DMS 273 (cell line): Measurements from ENCODE around the gene ERBB3.

ENCODE experiments used
- DNase-seq: peaks from one replicate; lab custom pipeline; 2025; ENCODE audit not compliant: unreplicated experiment; lab: John Stamatoyannopoulos, UW

ERBB3 gene

DNA sequence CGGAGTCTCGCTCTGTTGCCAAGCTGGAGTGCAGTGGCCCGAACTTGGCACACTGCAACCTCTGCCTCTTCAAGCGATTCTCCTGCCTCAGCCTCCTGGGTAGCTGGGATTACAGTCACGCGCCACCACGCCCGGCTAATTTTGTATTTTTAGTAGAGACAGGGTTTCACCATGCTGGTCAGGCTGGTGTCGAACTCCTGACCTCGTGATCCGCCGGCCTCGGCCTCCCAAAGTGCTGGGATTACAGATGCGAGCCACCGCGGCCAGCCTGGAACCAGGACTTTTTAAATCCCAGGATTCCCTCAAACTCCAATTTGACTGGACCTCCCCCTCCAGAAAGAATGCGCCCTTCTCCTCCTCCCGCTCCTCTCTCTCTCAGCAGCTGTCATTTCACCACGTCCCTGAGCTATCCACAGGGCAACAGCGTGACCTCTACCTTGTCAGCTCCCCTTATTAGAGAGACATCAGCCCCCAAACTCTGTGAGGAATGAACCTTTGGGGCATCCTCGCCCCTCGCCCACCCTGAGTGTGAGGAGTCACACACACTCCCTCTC lies 50.1 kb downstream of the ERBB3 start:
- no peak for DNase-seq

DNA sequence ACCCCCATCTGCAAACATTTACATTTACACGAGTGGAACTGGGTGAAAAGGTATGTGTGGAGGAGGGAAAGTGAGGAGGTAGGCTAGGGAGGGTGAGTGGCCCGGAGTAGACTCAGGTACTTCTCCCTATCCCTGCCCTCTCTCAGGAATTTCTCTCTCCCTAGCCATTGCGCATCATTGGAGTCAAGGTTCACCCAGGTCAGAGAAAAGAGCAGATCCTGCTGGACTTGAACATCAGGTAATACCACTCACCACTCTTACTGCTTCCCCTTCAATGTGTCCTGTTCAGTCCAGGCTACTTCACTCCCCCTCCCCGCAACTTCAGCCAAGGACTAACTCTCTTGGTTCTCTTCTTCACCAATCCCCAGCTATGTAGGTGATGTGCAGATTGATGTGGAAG lies 50.9 kb downstream of the ERBB3 start:
- DNase-seq, result no peak

DNA sequence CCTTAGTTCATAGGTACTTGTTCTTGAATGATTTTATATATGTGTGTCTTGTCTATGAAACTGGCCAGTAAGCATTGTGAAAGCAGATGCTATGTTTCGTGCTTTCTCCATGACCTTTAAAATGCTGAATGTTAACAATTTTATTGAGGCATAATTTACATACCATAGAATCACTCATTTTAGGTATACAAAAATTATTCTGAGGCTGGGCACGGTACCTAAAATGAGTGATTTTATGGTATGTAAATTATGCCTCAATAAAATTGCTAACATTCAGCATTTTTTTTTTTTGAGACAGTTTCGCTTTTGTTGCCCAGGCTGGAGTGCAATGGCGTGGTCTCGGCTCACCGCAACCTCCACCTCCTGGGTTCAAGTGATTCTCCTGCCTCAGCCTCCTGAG lies 54.9 kb downstream of the ERBB3 start:
- DNase-seq, result no peak

DNA sequence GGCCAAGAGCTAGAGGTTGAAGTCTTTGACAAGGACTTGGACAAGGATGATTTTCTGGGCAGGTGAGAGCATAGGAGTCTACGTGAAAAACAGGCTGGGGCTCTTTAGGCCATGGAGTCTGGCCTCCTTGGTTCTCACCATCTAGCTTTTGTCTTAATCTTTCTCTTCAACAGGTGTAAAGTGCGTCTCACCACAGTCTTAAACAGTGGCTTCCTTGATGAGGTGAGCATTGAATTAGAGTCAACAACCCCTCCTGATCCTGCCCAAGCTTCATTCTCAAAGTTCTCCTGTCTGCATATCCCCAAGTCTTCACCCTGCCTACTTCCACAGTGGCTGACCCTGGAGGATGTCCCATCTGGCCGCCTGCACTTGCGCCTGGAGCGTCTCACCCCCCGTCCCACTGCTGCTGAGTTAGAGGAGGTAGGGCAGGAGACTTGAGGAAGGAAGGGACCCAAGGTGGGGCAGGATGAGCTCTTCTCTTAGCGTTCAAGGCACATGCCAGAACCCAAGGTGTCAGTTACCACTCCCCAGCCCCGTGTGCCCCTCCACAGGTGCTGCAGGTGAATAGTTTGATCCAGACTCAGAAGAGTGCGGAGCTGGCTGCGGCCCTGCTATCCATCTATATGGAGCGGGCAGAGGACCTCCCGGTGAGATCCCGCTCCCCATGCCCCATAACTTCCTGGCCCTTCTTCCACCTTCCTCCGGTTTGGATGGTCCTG lies 58.0 kb downstream of the ERBB3 start:
- no peak for DNase-seq

DNA sequence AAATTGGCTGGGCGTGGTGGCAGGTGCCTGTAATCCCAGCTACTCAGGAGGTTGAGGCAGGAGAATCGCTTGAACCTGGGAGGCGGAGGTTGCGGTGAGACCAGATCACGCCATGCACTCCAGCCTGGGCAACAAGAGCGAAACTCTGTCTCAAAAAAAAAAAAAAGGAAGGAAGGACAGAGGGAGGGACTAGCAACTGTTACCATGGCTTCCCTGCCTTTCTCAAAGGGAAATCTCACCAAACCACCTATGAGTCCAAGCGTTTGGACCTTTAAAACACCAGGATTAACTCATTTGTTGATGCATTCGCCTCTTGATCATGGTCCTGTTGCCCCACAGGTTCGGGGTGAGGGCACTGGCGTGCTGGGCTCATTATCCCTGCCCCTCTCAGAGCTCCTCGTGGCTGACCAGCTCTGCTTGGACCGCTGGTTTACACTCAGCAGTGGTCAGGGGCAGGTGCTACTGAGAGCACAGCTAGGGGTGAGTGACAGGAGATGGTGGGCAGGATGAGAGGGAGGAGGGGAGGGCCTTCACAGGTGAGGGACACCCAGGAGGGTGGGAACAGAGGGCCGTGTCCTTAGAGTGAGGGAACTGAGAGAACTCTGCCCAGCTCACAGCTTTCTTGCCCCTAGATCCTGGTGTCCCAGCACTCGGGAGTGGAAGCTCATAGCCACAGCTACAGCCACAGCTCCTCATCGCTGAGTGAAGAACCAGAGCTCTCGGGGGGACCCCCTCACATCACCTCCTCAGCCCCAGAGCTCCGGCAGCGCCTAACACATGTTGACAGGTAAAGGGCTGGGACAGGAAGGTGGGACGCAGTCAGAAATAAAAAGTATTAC lies 62.2 kb downstream of the ERBB3 start:
- no peak for DNase-seq

DNA sequence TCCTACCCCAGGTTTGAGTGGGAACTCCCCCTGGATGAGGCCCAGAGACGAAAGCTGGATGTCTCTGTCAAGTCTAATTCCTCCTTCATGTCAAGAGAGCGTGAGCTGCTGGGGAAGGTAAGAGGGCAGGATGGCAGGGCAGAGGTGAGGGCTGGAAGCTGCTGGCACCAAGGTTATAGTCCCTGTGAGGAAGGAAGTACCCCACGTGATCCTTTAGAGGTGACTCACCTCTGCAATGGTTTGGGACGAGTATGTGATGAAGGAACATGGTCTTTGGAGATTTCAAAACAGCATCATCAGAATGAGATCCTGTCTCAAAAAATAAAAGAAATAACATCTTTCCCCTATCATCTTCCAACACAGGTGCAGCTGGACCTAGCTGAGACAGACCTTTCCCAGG lies 63.3 kb downstream of the ERBB3 start:
- DNase-seq, result no peak

DNA sequence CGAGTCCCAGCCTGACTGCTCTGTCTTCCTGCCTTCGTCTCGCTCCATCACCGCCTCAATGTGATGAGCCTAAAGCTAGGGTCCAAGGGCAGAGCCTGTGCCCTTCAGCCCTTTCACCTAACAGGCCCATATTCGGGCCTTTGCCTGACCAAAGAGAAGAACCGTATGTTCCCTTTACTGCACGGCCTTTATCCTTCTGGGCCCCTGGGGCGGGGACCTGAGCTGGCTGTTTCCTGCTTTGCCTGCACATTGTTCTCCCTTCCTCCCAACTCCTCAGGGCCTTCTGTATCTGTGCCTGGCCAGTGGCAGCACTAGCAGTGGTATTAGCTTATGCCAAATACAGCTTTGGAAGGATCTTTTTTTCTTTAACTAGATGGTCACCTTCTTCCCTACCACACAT lies 63.9 kb downstream of the ERBB3 start:
- no peak for DNase-seq

DNA sequence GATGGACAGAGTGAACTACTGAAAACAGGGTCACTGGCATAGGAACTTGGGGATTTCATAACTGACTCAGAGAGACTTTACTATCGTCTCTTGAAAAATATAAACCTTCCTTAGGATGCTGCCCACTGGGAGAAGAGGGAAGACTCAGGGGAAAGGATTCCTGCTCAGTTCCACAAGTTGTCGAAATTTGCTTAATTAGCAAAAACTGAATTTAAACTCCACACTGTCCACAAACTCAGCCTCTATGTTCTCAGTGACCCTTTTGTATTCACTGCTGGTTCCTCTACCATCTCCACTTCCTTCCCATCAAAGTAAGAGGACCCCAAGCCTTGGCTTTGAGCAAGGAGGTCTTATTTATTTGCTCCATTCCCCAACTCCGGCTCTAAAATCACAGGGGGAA lies 65.3 kb downstream of the ERBB3 start:
- no peak for DNase-seq

DNA sequence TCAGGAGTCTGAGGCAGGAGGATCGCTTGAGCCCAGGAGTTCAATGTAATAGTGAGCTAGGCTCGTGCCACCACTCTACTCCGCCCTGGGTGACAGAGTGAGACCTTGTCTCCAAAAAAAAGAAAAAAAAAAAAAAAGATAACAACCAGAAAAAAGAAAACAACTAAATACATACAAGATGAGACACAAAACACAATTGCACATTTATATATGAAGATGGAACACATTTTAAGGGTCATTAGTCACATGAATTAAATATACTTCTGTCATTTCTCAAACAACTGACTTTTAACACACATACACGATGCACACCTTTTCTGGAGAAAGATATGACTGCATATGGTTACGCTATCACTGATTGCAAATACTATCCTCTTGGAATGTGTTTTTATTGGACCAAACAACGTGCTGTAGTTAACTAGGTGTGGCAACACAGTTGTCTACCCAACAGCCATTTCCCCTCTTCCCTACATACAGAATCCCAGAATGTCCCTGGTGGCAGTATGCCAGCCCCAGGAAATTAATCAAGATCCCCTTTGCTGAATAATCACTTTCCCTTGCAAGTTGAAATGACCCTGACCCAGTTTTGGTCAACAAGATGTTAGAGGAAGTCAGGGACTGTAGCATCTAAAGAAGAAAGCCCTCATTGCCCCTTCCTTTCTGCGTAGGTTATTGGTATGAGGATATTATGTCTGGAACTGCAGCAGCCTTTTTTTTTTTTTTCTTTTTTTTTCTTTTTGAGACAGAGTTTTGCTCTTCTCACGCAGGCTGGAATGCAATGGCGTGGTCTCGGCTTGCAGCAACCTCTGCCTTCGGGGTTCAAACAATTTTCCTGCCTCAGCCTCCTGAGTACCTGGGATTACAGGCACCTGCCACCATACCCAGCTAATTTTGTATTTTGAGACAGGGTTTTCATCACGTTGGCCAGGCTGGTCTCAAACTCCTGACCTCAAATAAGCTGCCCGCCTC lies 66.8 kb downstream of the ERBB3 start:
- peak; percentile 13 for DNase-seq

DNA sequence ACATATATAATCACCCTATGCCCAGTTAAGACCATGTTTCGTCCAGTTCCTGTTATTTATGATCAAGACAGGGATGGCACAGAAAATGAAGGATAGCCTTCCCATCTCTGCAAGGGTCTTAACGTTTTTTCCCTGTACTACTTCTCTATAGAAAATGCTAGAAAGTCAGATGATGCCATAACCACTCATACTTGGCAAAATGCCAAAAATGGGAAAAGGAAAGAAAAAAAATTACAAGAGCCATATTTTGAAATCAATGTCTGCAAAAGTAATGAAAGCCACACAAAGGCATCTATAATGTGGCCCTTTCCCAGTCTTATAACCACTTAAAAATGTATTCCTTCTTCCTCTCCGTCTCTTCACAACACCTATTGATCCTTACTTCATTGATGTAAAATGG lies 70.6 kb downstream of the ERBB3 start:
- peak; percentile 15 for DNase-seq

DNA sequence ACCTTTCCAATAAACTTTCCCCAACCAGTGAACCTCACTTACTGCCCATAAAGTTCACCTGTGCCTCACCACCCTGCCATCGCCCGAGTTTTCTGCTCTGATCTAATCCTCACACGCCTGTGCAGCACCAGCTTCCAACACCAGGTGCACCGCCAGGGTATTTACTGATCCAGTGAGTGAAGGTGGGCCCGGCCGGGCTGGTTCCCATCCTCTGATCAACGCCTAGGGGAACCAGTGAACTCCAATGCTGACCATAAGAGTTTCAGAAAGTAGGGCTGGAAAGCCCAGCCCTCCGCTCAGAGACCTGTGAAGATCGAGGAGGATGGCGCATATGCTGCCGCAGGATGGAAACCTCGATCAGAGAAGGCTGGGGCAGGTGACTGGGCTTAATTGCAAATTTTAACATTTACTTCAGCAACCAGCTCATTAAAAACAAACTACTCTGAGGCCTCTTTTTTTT lies 71.7 kb downstream of the ERBB3 start:
- peak; percentile 76 for DNase-seq

DNA sequence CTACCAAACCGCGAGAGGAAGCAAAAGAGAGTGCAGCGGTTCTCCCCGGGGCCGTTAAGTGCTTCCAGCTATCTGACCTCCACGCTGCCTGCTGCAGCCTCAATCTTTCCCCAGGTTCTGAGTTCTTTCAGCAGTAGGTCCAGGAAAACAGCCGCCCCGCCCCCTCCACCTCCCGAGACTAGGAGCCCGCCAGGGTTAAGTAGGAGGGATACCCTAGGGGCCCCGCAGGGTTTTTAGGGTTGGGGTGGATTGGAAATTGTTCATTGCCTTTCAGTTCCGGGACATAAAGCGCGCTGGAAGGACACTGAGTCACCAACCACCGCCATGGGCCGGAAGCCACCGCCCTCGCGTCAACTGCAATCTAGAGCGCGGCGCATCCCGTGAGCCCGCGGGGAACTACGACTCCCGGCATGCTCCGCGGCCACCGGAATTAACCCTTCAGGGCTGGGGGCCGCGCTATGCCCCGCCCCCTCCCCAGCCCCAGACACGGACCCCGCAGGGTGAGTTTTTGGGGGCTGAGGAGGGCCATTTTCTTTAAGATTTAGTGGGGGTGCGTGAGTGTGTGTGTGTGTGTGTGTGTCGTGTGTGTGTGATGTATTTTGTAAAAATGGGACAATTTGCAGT lies 72.3 kb downstream of the ERBB3 start, which contains the start of gene MYL6B:
Gene MYL6B (plus strand): TSS at position 456 of the 624 bp plus-strand sequence. CDS start 1,332 bp downstream, outside the sequence.
- peak; percentile 93 for DNase-seq
